ENCODE results near the gene TRAPPC12. TPM values are rescaled to one million over a fixed set of nuclear protein-coding genes. Genes with fewer than 3 reads are reported as not detected.
A peak's percentile ranks its signal among the peaks of the same experiment; 100 is the strongest.

Gene TRAPPC12
- total RNA-seq, 3 donors from 2014 or later (not counting 1 experiment from before 2014, with no cell fraction given), result 65.1 to 92.6 (median 86.7) TPM

- ATAC-seq (no peak), DNase-seq (no peak)
- Histone ChIP-seq H3K27me3 (ENCODE audit: control insufficient read depth, insufficient read depth, low read length) (no peaks in the 10 kb centered on the region), H3K4me3 (ENCODE audit: low read length) (no peak overlapping the region), H3K27ac (ENCODE audit: low read length) (no peak overlapping the region), H3K9me3 (ENCODE audit: control insufficient read depth, insufficient read depth, low read length) (no peaks in the 10 kb centered on the region), H3K4me1 (ENCODE audit: control insufficient read depth, insufficient read depth, low read length) (no peaks in the 10 kb centered on the region), H3K36me3 (ENCODE audit: control insufficient read depth, insufficient read depth, low read length) (peaks cover 24% of the 10 kb centered on the region)
- intact Hi-C loops (cut with micrococcal nuclease), result no loop called here
- peaks cover 15% of the 10 kb centered on the region for H3K36me3 Mint-ChIP-seq
- no peak overlapping the region for H3K4me3 Mint-ChIP-seq
- H3K27me3 Mint-ChIP-seq (ENCODE audit: low read depth in 2 of 2), result no peaks in the 10 kb centered on the region
- H3K27ac Mint-ChIP-seq, result no peak overlapping the region
- no peaks in the 10 kb centered on the region for H3K9me3 Mint-ChIP-seq
- TF ChIP-seq CTCF (IDR thresholded peaks at IDR 0.05), result no peak
- peaks cover 5 to 6% of the 10 kb centered on the region in 2 donors for H3K4me1 Mint-ChIP-seq
- 100% methylated on average over 7 of the region's 7 CpGs for WGBS (ENCODE audit: insufficient coverage)
These were observed 54.4 kb downstream of the TRAPPC12 start for GRCh38 chr2:3433776-3434400.

- Mint-ChIP-seq H3K27ac (no peak overlapping the region), H3K27me3 (ENCODE audit: low read depth in 2 of 2) (no peaks in the 10 kb centered on the region), H3K4me1 (peaks cover 4% of the 10 kb centered on the region in 2 donors), H3K36me3 (peaks cover 15% of the 10 kb centered on the region), H3K4me3 (no peak overlapping the region), H3K9me3 (no peaks in the 10 kb centered on the region)
- H3K4me3 ChIP-seq (ENCODE audit: low read length), result no peak overlapping the region
- no peak for TF ChIP-seq CTCF (IDR thresholded peaks at IDR 0.05)
- H3K36me3 ChIP-seq (ENCODE audit: control insufficient read depth, insufficient read depth, low read length), result peaks cover 19% of the 10 kb centered on the region
- no peaks in the 10 kb centered on the region for H3K4me1 ChIP-seq (ENCODE audit: control insufficient read depth, insufficient read depth, low read length)
- no peak for ATAC-seq
- DNase-seq, result no peak
- 97% methylated on average over 11 of the region's 11 CpGs for WGBS (ENCODE audit: insufficient coverage)
- no peaks in the 10 kb centered on the region for H3K9me3 ChIP-seq (ENCODE audit: control insufficient read depth, insufficient read depth, low read length)
- intact Hi-C loops (cut with micrococcal nuclease), result no loop called here
- no peak overlapping the region for H3K27ac ChIP-seq (ENCODE audit: low read length)
- no peaks in the 10 kb centered on the region for H3K27me3 ChIP-seq (ENCODE audit: control insufficient read depth, insufficient read depth, low read length)
These were observed 55.2 kb downstream of the TRAPPC12 start for GRCh38 chr2:3434654-3435053.

- peaks cover 15% of the 10 kb centered on the region for H3K36me3 Mint-ChIP-seq
- no peak overlapping the region for H3K27ac Mint-ChIP-seq
- H3K4me1 Mint-ChIP-seq, result peaks cover 11 to 12% of the 10 kb centered on the region in 2 donors
- Histone ChIP-seq H3K4me1 (ENCODE audit: control insufficient read depth, insufficient read depth, low read length) (no peaks in the 10 kb centered on the region), H3K4me3 (ENCODE audit: low read length) (no peak overlapping the region), H3K9me3 (ENCODE audit: control insufficient read depth, insufficient read depth, low read length) (no peaks in the 10 kb centered on the region), H3K27me3 (ENCODE audit: control insufficient read depth, insufficient read depth, low read length) (no peaks in the 10 kb centered on the region), H3K36me3 (ENCODE audit: control insufficient read depth, insufficient read depth, low read length) (peaks cover 15% of the 10 kb centered on the region), H3K27ac (ENCODE audit: low read length) (no peak overlapping the region)
- WGBS (ENCODE audit: insufficient coverage), result 81% methylated on average over 2 of the region's 5 CpGs
- ATAC-seq (no peak), DNase-seq (no peak)
- H3K9me3 Mint-ChIP-seq, result no peaks in the 10 kb centered on the region
- no peak overlapping the region for H3K4me3 Mint-ChIP-seq
- TF ChIP-seq CTCF (IDR thresholded peaks at IDR 0.05), result no peak
- intact Hi-C loops (cut with micrococcal nuclease), result no loop called here
- H3K27me3 Mint-ChIP-seq (ENCODE audit: low read depth in 2 of 2), result no peaks in the 10 kb centered on the region
These were observed 56.0 kb downstream of the TRAPPC12 start for GRCh38 chr2:3435445-3435844.

GRCh38 chr2:3440477-3440876 lies 61.0 kb downstream of the TRAPPC12 start:
- Mint-ChIP-seq H3K4me1 (peaks cover 22 to 30% of the 10 kb centered on the region in 2 donors), H3K36me3 (no peaks in the 10 kb centered on the region), H3K9me3 (no peaks in the 10 kb centered on the region), H3K4me3 (no peak overlapping the region), H3K27me3 (ENCODE audit: low read depth in 2 of 2) (no peaks in the 10 kb centered on the region), H3K27ac (peak overlapping the region in 1 of 2 donors; percentile 16)
- intact Hi-C loops (cut with micrococcal nuclease), result no loop called here
- no peak for TF ChIP-seq CTCF (IDR thresholded peaks at IDR 0.05)
- H3K9me3 ChIP-seq (ENCODE audit: control insufficient read depth, insufficient read depth, low read length), result no peaks in the 10 kb centered on the region
- no peak for DNase-seq
- no peak overlapping the region for H3K27ac ChIP-seq (ENCODE audit: low read length)
- WGBS (ENCODE audit: insufficient coverage), result 92% methylated on average over 2 of the region's 2 CpGs
- ATAC-seq, result no peak
- H3K4me1 ChIP-seq (ENCODE audit: control insufficient read depth, insufficient read depth, low read length), result no peaks in the 10 kb centered on the region
- no peaks in the 10 kb centered on the region for H3K27me3 ChIP-seq (ENCODE audit: control insufficient read depth, insufficient read depth, low read length)
- no peak overlapping the region for H3K4me3 ChIP-seq (ENCODE audit: low read length)
- peaks cover 16% of the 10 kb centered on the region for H3K36me3 ChIP-seq (ENCODE audit: control insufficient read depth, insufficient read depth, low read length)

Measured in natural killer cell (primary cell).